GM19324 (cell line): ENCODE data around the gene BLM.
"Not testable (repeated sequence)": the region's sequence is repeated elsewhere in the genome, so short reads cannot be mapped to it uniquely, and the experiment has no call there.

ENCODE experiments used
- ATAC-seq: cut with Tn5 transposase; IDR thresholded peaks from one replicate; pipeline ENCODE4 v1.9.1; 2021; ENCODE audit warnings: mild to moderate bottlenecking, moderate library complexity; ENCODE audit not compliant: unreplicated experiment, low FRiP score

Gene BLM

GRCh38 chr15:90817117-90818057 is 100.2 kb downstream of the BLM start:
- no peak for ATAC-seq

GRCh38 chr15:90818251-90819210 is 101.4 kb downstream of the BLM start:
- no peak for ATAC-seq

- ATAC-seq = no peak
Observed at GRCh38 chr15:90819390-90819789, 102.2 kb downstream of the BLM start.

- ATAC-seq = no peak
Observed at GRCh38 chr15:90819850-90820249, 102.7 kb downstream of the BLM start.

- ATAC-seq = no peak
Observed at GRCh38 chr15:90820481-90820880, 103.3 kb downstream of the BLM start.

- ATAC-seq = no peak
Observed at GRCh38 chr15:90822204-90822955, 105.2 kb downstream of the BLM start.

- no peak for ATAC-seq
Observed at GRCh38 chr15:90823455-90823974, 106.4 kb downstream of the BLM start.

GRCh38 chr15:90825115-90825899 is 108.2 kb downstream of the BLM start:
- ATAC-seq = not testable (repeated sequence)

- ATAC-seq = not testable (repeated sequence)
Observed at GRCh38 chr15:90826206-90826885, 109.2 kb downstream of the BLM start.

GRCh38 chr15:90826886-90827435 is 109.8 kb downstream of the BLM start:
- ATAC-seq = no peak

GRCh38 chr15:90828111-90828510 is 111.0 kb downstream of the BLM start:
- no peak for ATAC-seq

- no peak for ATAC-seq
Observed at GRCh38 chr15:90829126-90829525, 112.0 kb downstream of the BLM start.

GRCh38 chr15:90829942-90830440 is 112.8 kb downstream of the BLM start:
- no peak for ATAC-seq

GRCh38 chr15:90834626-90835025 is 117.5 kb downstream of the BLM start:
- ATAC-seq = no peak

GRCh38 chr15:90836296-90836871 is 119.2 kb downstream of the BLM start:
- no peak for ATAC-seq

GRCh38 chr15:90837094-90837493 is 119.9 kb downstream of the BLM start:
- no peak for ATAC-seq

GRCh38 chr15:90838139-90838538 is 121.0 kb downstream of the BLM start:
- no peak for ATAC-seq

GRCh38 chr15:90838544-90838943 is 121.4 kb downstream of the BLM start:
- no peak for ATAC-seq
